ENCODE data around the gene CENPM.

Gene CENPM

DNA sequence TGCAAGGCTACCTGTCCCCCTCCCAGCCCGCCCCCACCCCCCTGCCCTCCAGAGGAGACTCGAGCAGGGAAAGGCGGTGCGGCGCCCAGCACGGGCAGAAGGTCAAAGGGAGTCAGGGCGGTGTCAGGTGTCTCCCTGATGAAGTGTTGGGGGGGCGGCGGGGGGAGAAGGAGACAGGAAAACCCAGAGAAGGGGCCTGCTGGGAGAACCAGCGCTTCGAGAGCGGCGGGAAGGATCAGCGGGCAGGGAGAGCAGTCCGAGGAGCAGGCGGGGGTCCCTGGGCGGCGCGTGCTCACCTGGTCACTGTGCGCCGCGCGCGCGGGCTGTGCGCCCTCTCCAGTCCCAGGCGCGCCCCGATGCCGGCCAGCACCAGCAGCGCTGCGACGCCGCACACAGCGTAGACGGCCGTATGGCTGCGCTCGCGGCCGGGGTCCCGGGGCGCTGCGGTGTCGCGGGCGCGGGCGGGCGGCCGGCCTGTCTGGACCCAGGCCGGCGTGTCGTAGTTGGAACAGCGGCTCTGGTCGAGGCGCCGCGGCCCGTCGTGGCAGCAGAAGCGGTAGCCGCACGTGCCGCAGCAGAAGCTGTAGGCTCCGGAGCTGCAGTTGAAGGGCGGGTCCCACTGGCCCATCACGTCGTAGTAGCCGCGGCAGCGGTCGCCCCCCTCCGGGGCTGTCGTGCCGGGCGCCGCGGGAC is 33.0 kb downstream of the CENPM start:
- DNase-seq (ENCODE audit: low read depth), result no peak
- no peak overlapping the region; the same call in 1 of the 2 replicates for H3K4me3 ChIP-seq (ENCODE audit: low read depth, low read length)
- TF ChIP-seq, protein P1, sequence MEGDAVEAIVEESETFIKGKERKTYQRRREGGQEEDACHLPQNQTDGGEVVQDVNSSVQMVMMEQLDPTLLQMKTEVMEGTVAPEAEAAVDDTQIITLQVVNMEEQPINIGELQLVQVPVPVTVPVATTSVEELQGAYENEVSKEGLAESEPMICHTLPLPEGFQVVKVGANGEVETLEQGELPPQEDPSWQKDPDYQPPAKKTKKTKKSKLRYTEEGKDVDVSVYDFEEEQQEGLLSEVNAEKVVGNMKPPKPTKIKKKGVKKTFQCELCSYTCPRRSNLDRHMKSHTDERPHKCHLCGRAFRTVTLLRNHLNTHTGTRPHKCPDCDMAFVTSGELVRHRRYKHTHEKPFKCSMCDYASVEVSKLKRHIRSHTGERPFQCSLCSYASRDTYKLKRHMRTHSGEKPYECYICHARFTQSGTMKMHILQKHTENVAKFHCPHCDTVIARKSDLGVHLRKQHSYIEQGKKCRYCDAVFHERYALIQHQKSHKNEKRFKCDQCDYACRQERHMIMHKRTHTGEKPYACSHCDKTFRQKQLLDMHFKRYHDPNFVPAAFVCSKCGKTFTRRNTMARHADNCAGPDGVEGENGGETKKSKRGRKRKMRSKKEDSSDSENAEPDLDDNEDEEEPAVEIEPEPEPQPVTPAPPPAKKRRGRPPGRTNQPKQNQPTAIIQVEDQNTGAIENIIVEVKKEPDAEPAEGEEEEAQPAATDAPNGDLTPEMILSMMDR (IDR thresholded peaks at IDR 0.05; ENCODE audit: insufficient read depth, low read depth, low read length, missing control alignments), result no peak

DNA sequence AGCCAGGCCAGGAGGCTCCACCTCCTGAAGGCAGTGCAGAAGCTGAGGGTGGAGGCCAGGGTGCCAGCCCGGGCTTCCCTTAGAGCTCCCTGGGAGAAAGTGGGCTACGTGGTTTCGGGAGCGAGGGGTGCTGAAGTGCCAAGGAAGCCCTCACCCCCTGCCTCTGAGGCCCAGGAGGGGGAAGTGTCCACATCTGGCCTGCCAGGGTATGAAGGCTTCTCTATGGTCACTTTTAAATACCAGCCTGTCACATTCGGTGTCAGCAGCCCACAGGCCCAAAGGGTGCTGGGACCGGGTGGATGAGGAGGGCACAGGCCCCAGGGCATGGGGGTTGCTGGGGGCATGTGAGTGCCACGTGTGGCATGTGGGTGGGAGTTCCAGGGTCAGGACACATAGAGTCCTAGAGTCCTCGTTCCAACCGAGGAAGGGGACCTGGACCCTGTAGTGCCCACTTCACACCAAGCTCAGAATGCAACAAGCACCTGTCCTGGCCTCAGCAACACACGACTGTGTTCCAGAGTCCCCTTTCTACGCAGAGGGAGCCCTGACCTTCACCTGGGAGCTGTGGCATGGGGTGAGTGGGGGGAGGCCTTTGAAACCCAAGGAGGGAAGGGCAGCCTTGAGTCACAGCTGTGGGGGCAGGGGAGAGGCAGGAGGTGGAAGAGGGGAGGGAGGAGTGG is 33.8 kb downstream of the CENPM start:
- DNase-seq (ENCODE audit: low read depth), result no peak
- no peak overlapping the region for H3K4me3 ChIP-seq (ENCODE audit: low read depth, low read length)
- TF ChIP-seq, protein P1 (IDR thresholded peaks at IDR 0.05; ENCODE audit: insufficient read depth, low read depth, low read length, missing control alignments), result no peak

DNA sequence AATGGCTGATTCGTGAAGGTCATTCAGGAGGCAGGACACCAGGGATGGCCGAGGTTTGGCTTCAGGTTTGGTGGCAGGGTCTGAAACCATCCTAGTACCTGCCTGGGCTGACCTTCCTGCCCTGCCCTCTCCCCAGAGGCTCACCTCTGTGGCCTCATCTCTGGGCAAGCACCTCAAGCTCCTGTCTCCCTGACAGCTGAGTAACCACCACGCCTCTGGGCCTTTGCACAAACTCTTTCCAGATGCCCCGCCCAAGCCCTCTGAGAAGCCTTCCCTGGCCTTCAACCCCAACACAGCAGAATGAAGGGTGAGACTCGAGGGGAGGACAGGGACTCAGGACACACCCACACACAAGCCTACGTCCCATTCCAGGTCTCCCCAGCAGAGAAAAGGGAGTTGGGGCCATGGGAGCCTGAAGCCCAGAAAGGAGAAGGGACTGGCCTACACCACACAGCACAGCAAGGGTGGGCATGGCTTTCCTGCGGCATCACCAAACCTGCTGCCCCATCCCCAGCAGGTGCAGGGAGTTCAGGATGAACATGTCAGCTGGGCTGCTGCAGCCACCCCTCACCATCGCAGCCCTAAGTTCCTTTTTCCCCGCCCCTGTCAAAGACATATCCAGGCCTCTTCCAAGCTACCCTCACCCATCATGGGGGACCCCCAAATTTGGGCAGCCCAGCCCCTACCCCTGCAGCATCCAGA is 34.5 kb downstream of the CENPM start:
- no peak overlapping the region for H3K4me3 ChIP-seq (ENCODE audit: low read depth, low read length)
- no peak for DNase-seq (ENCODE audit: low read depth)

DNA sequence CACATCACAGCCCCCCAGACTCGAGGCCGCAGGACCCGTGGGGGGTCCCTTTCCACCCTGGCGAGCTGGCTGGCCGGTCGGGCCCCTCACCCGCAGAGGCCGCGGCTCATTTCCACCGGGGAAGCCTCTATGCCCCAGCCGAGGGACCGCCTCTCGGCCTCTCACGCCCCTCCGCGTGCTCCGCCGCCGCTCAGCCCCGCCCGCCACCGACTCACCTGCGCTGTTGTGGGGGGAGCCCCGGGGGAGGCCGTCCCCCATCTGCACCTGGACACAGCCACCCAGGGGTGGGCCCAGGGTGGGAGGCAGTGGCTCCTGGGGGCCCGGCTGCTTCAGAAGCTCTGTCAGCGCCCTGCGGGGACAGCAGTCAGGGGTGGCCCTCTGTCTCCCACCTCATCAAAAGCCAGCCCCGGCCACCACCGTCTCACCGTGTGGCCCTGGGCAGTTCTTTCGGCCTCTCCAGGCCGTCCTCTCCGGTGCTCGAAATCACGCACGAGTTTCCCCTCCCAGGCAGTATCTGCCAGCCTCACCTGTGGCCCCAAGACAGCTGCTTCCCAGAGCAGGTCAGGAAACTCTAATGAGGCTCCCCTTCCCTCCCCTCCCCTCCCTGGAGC is 35.8 kb downstream of the CENPM start:
- no peak overlapping the region for H3K4me3 ChIP-seq (ENCODE audit: low read depth, low read length)
- DNase-seq (ENCODE audit: low read depth), result no peak
- TF ChIP-seq, protein P1 (IDR thresholded peaks at IDR 0.05; ENCODE audit: insufficient read depth, low read depth, low read length, missing control alignments), result no peak

More for the DNA sequence above, 34.5 kb downstream of the CENPM start:
- TF ChIP-seq, protein P1 (IDR thresholded peaks at IDR 0.05; ENCODE audit: insufficient read depth, low read depth, low read length, missing control alignments), result no peak

DNA sequence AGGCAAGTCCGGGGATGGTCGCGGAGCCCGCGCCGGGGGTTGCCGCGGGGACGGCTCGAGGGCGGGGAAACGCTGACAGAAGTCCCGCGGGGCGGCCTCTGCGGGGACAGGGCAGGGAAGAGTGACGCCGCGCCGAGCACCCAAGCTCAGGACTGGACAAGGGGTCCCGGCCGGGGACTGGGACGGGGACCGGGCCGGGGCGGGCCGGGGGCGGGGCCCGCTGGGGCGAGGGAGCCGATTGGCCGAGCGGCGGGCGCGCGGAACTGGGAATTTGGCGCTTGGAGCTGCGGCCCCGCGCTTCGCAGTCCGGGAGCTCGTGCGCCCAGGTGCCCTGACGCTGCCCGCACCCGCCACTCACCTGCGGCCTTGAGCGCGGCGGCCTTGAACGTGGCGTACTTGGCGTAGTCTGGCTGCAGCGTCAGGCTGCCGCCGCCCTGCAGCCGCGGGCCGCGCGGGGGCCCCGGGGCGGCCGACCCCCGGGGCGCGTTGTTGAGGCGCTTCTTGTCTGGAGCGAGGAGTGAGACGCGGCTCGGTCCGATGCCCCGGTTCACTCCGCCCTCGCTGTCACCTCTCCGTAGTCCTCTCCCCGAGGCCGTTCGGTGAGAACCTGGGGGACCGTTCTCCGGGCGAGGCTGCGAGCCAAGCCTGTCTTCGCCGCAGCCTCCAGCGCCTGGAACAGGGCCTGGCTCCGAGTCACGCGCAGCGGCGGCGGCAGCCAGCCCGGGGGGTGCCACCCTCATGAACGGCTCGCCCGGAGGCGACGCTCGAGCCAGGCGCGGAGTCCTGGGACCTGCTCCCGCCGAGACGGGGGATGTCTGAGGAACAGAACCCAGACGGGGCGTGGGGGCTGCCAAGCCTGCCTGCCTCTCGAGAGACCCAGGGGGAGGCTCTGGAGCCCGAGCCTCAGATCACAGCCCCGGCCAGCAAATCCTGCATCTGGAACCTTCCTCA is 36.6 kb downstream of the CENPM start:
- TF ChIP-seq, protein P1 (IDR thresholded peaks at IDR 0.05; ENCODE audit: insufficient read depth, low read depth, low read length, missing control alignments), result no peak
- H3K4me3 ChIP-seq (ENCODE audit: low read depth, low read length), result no peak overlapping the region
- DNase-seq (ENCODE audit: low read depth), result no peak
